Measurements from ENCODE around the gene SETD5.
A peak's percentile ranks its signal among the peaks of the same experiment; 100 is the strongest.

Gene SETD5

DNA sequence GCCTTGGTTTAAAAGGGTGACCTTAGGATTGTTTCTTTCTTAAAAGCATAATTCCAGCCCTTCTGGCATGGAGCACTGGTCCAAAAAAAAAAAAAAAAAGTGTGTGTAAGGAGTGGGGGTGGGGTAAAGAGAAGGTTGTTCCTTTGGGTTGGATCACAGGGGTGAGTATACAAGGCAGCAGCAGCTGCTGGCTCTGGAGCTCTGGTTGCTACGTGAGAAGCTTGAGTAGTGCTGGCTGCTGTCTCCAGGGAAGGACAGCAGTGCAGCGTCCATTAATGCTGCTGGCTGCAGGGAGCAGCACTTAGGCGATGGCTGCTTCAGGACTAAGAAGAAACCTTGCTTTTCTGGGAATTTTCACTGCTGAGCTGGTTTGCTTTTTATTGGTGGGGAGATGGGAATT, 2.3 kb downstream of the SETD5 start:
- H3K4me3 ChIP-seq (ENCODE audit: low read depth in 1 of 2, low read length in 2 of 2) = peak overlapping the region; percentile 68 to 87; a peak in 3 of 4 replicates
- H3K27me3 ChIP-seq (ENCODE audit: insufficient read depth, low read length, poor library complexity) = no peaks in the 10 kb centered on the region
- H2AFZ ChIP-seq (ENCODE audit: low read depth, low read length) = no peak overlapping the region
- peak overlapping the region; percentile 94 for H3K9ac ChIP-seq (ENCODE audit: low read depth, low read length)
- DNase-seq (peak; percentile 59), ATAC-seq (ENCODE audit: insufficient read depth, low read depth) (no peak)
- H3K27ac ChIP-seq (ENCODE audit: low read length) = peak overlapping the region; percentile 58
- no peak for TF ChIP-seq EZH2 (IDR thresholded peaks at IDR 0.05; ENCODE audit: borderline replicate concordance, low read depth, low read length, severe bottlenecking)
- TF ChIP-seq, protein P1, sequence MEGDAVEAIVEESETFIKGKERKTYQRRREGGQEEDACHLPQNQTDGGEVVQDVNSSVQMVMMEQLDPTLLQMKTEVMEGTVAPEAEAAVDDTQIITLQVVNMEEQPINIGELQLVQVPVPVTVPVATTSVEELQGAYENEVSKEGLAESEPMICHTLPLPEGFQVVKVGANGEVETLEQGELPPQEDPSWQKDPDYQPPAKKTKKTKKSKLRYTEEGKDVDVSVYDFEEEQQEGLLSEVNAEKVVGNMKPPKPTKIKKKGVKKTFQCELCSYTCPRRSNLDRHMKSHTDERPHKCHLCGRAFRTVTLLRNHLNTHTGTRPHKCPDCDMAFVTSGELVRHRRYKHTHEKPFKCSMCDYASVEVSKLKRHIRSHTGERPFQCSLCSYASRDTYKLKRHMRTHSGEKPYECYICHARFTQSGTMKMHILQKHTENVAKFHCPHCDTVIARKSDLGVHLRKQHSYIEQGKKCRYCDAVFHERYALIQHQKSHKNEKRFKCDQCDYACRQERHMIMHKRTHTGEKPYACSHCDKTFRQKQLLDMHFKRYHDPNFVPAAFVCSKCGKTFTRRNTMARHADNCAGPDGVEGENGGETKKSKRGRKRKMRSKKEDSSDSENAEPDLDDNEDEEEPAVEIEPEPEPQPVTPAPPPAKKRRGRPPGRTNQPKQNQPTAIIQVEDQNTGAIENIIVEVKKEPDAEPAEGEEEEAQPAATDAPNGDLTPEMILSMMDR (IDR thresholded peaks at IDR 0.05; ENCODE audit: borderline replicate concordance, extremely low read depth, low read length, poor library complexity, severe bottlenecking) = no peak
- peaks cover 17% of the 10 kb centered on the region for H3K36me3 ChIP-seq (ENCODE audit: insufficient read depth, low read length)
- H4K20me1 ChIP-seq (ENCODE audit: insufficient read depth, low read length) = peaks cover 78% of the 10 kb centered on the region
- no peaks in the 10 kb centered on the region for H3K9me3 ChIP-seq (ENCODE audit: insufficient read depth, low read length, severe bottlenecking)
- H3K4me1 ChIP-seq (ENCODE audit: insufficient read depth, low read length) = peaks cover 63% of the 10 kb centered on the region
- H3K4me2 ChIP-seq (ENCODE audit: insufficient read depth, low read length) = peak overlapping the region; percentile 82
- H3K79me2 ChIP-seq (ENCODE audit: insufficient read depth, low read length) = peaks cover 89% of the 10 kb centered on the region

DNA sequence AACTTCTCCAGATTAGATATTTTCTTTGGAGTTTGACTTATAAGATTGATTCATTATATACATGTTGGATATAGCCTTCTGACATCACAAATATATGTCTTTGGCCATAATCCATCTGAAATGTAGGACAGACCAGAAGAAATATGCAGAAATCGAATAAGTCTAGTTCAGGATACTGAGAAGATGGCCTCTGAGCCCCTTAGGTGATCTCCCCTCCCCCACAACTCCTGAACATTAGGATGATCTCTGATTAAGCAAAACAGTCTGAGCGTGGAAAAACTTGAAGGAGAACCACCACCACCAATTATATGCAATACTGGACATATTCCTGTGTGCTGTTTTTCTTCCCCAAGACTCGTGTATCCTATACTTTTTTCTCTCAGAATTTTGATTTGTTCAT, 3.2 kb downstream of the SETD5 start:
- Histone ChIP-seq H2AFZ (ENCODE audit: low read depth, low read length) (no peak overlapping the region), H3K4me2 (ENCODE audit: insufficient read depth, low read length) (peak overlapping the region; percentile 82), H3K27ac (ENCODE audit: low read length) (no peak overlapping the region), H3K9ac (ENCODE audit: low read depth, low read length) (peak overlapping the region; percentile 94), H3K4me1 (ENCODE audit: insufficient read depth, low read length) (peaks cover 58% of the 10 kb centered on the region), H3K9me3 (ENCODE audit: insufficient read depth, low read length, severe bottlenecking) (no peaks in the 10 kb centered on the region), H3K27me3 (ENCODE audit: insufficient read depth, low read length, poor library complexity) (no peaks in the 10 kb centered on the region), H3K36me3 (ENCODE audit: insufficient read depth, low read length) (peaks cover 8% of the 10 kb centered on the region), H3K4me3 (ENCODE audit: low read depth in 1 of 2, low read length in 2 of 2) (peak overlapping the region in 1 of 2 experiments; percentile 87; a peak in 1 of 4 replicates), H3K79me2 (ENCODE audit: insufficient read depth, low read length) (peaks cover 89% of the 10 kb centered on the region), H4K20me1 (ENCODE audit: insufficient read depth, low read length) (peaks cover 77% of the 10 kb centered on the region)
- no peak for TF ChIP-seq EZH2 (IDR thresholded peaks at IDR 0.05; ENCODE audit: borderline replicate concordance, low read depth, low read length, severe bottlenecking)
- TF ChIP-seq, protein P1 (IDR thresholded peaks at IDR 0.05; ENCODE audit: borderline replicate concordance, extremely low read depth, low read length, poor library complexity, severe bottlenecking) = no peak
- ATAC-seq (ENCODE audit: insufficient read depth, low read depth) (no peak), DNase-seq (no peak)

DNA sequence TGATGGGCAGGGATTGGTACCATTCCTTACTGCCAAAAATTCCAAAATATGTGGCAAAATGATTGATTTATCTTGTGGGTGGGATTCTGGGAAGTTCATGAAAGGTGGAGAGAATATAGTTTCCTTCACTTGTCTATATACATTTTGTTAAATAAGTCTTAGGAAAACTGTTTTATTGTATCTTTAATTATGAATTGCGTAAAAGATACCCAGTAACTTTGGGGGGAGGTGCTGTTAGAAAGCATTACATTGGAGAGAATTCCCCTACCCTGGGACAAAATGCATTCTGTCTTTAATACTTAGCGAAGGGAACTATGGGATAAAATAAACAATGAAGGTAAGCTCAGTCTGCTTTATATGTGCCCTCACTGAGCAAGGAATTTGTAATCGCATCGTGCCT, 4.6 kb downstream of the SETD5 start:
- ATAC-seq (ENCODE audit: insufficient read depth, low read depth) = no peak
- Histone ChIP-seq H3K9ac (ENCODE audit: low read depth, low read length) (no peak overlapping the region), H3K79me2 (ENCODE audit: insufficient read depth, low read length) (peaks cover 94% of the 10 kb centered on the region), H3K4me3 (ENCODE audit: low read depth in 1 of 2, low read length in 2 of 2) (peak overlapping the region in 1 of 2 experiments; percentile 10; a peak in 1 of 4 replicates), H2AFZ (ENCODE audit: low read depth, low read length) (no peak overlapping the region), H3K27me3 (ENCODE audit: insufficient read depth, low read length, poor library complexity) (no peaks in the 10 kb centered on the region), H4K20me1 (ENCODE audit: insufficient read depth, low read length) (peaks cover 84% of the 10 kb centered on the region), H3K4me1 (ENCODE audit: insufficient read depth, low read length) (peaks cover 56% of the 10 kb centered on the region), H3K9me3 (ENCODE audit: insufficient read depth, low read length, severe bottlenecking) (no peaks in the 10 kb centered on the region), H3K4me2 (ENCODE audit: insufficient read depth, low read length) (peak overlapping the region; percentile 47), H3K36me3 (ENCODE audit: insufficient read depth, low read length) (peaks cover 8% of the 10 kb centered on the region; the same call in 1 of the 2 replicates), H3K27ac (ENCODE audit: low read length) (no peak overlapping the region)
- no peak for TF ChIP-seq EZH2 (IDR thresholded peaks at IDR 0.05; ENCODE audit: borderline replicate concordance, low read depth, low read length, severe bottlenecking)
- TF ChIP-seq, protein P1 (IDR thresholded peaks at IDR 0.05; ENCODE audit: borderline replicate concordance, extremely low read depth, low read length, poor library complexity, severe bottlenecking) = no peak
- DNase-seq = no peak

All from DND-41 (cell line).